GM19468 (cell line): ENCODE measurements around the gene CYP2C18.
"Not testable (repeated sequence)": the region's sequence is repeated elsewhere in the genome, so short reads cannot be mapped to it uniquely, and the experiment has no call there.

Experiments used
- ATAC-seq: cut with Tn5 transposase; IDR thresholded peaks from one replicate; pipeline ENCODE4 v1.9.1; 2021; ENCODE audit warnings: mild to moderate bottlenecking, moderate library complexity, moderate number of reproducible peaks; ENCODE audit not compliant: unreplicated experiment; ENCODE audit errors: extremely low read depth

CYP2C18 gene

DNA sequence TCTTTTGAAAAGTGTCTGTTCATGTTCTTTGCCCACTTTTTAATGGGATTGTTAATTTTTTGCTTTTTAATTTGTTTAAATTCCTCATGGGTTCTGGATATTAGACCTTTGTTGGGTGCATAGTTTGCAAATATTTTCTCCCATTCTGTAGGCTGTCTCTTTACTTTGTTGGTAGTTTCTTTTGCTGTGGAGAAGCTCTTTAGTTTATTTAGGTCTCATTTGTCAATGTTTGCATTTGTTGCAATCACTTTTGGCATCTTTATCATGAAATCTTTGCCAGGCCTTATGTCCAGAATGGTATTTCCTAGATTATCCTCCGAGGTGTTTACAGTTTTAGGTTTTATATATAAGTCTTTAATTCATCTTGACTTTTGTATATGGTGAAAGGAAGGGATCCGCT, 55.1 kb downstream of the CYP2C18 start:
- ATAC-seq = no peak

DNA sequence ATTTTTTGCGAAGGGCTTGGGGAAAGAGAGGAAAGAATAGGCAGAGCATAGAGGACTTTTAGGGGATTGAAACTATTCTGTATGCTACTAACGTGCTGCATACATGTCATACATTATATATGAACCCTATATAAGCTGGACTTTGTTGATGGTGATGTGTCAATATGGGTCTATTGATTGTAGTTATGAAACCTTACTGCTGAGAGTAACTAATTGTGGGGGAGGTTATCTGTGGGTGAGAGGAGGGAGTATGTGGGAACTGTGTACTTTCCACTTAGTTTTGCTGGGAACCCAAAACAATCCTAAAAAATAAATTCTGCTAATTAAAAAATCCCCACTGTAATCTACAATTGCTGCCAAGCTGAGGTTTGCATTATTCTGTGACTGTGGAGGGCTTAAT, 63.6 kb downstream of the CYP2C18 start:
- no peak for ATAC-seq

DNA sequence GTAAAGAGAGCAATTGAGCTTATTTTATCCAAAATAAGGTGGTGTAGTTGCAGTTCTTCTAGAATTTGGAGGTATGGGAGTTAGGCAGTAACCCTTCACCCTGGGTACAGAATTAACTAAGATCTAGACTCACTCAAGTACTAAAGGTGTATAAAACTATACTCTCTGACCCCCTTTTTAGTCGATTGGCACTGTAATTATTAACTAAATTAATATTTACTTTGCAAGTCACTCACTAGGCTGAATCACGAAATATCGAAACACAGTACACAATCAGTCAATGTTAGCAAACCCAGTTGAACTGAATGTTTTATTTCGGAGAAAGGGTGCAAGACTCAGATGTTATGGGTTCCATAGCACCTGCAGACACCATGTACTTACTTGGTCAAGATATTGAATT, 64.3 kb downstream of the CYP2C18 start:
- no peak for ATAC-seq

DNA sequence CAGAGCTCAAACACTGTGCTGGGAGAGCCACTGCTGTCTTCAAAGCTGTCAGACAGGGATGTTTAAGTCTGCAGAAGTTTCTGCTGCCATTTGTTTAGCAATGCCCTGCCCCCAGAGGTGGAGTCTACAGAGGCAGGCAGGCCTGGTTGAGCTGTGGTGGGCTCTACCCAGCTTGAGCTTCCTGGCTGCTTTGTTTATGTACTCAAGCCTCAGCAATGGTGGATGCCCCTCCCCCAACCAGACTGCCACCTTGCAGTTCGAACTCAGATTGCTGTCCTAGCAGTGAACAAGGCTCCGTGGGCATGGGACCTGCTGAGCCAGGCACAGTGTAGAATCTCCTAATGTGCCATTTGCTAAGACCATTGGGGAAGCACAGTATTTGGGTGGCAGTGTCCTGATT, 74.4 kb downstream of the CYP2C18 start:
- no peak for ATAC-seq

DNA sequence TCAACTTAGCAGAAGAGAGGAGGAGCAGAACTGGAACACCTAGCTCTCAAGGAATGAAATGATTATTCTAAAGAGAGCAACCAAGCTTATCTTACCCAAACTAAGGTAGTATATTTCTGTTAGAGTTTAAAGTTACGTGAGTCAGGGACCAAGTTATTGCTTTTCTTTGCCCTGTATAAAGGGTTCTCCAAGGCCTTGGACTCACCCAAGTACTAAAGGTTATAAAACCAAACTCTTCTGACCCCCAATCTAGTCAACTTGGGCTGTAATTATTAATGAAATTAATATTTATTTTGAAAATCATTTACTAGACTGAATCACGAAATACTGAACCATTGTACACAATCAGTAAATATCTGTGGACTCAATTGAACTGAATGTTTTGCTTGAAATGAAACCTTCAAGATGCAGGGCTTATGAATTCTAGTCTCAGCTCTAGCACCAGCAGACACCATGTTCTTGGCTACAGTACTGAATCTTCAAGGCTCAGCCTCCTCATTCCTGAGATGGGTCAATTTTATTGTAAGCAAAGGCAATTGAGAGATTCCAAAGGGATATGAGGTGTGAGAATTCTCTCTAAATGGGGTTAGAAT, 77.2 kb downstream of the CYP2C18 start:
- ATAC-seq = no peak

DNA sequence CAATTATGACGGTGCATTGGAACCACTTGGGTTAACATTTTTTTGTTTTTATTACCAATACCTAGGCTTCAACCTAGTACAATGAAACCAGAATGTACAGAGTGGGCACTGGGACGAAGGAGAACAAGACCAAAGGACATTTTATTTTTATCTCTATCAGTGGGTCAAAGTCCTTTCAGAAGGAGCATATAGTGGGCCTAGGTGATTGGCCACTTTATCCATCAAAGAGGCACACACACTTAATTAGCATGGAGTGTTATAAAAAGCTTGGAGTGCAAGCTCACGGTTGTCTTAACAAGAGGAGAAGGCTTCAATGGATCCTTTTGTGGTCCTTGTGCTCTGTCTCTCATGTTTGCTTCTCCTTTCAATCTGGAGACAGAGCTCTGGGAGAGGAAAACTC, 78.9 kb downstream of the CYP2C18 start, which contains the start of gene CYP2C19:
CYP2C19 (plus strand) TSS at position 289 of the 400 bp plus-strand sequence; CDS start at position 314, 25 bp downstream.
- no peak for ATAC-seq

DNA sequence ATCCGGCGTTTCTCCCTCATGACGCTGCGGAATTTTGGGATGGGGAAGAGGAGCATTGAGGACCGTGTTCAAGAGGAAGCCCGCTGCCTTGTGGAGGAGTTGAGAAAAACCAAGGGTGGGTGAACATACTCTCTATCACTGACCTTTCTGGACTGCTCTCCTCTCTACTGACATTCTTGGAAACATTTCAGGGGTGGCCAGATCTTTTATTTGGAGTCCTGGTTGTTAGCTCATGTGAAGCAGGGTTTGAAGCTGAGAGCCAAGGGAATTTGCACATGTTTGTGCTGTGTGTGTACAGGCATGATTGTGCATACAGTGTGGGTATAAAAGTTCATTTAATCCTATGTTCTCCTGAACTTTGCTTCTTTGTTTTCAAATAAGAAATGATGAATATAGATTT, 91.9 kb downstream of the CYP2C18 start:
- ATAC-seq = not testable (repeated sequence)

DNA sequence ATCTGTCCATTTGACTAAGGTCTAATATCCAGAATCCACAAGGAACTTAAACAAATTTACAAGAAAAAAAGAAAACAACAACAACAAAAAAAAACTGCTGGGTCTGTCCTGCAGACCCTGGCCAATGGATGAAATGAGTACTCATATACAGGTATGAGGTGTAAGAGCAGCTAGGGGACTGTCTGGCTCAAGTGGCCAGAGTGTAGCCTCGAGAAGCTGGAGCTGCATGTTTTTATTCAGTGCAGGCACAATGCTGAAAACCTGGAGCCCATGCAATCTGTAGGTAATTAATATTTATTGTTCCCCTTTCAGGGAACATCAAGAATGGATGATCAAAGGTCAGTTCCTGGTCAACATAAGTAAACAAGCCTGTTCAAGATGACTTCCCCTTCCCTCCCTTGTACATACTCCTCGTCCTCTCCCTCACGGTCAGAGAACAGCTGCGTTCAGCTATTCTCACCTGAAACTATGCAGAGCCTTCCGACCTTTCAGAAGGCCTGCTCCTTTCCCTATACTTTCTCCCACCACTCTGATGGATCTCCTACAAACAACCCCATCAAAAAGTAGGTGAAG, 94.4 kb downstream of the CYP2C18 start:
- no peak for ATAC-seq

DNA sequence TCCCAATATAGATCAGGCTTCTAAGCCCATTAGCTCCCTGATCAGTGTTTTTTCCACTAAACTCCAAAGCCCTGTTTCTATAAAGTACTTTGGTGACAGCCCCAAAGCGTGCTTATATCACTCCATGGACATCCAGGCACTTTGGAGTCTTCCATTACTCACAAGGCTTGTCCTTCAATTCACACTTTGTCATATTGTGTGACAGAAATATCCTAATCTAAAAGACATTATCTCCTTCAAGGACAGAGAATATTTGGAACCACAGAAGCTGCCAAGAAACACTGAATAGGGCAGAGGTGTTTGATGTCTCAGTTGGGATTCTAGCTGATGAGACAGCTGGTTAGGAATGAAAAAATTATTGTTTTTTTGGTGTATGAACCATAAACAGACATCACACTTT, 97.3 kb downstream of the CYP2C18 start:
- ATAC-seq = no peak

DNA sequence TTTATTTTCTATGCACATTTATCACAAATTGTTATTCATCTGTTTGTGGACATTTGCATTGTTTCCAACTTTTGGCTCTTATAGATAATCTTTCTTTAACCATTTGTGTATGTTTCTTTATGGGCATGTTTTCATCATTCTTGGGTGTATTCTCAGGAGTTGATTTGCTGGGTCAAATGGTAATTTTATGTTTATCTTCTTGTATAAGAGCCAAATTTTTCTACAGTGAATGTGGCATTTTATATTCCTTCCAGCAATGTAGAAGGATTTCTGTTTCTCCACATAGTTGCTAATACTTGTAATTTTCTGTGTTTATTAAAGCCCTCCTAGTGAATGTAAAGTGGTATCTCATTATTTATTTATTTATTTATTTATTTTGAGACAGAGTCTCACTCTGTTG, 100.7 kb downstream of the CYP2C18 start:
- no peak for ATAC-seq

DNA sequence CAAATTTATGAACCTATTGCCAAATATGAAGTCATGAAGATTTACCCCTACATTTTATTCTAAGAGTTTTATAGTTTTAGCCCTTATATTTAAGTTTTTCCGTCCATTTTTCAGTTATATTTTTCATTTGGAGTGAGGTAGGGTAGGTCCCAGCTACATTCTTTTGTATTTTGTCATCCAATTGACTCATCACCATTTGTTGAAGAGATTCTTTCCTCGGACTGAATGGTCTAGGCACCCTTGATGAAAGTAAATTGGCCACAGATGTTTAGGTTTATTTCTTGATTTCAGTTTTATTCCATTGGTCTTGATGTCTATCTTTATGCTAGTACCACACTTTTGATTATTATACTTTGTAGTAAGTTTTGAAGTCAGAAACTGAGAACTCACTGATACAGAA, 101.7 kb downstream of the CYP2C18 start:
- no peak for ATAC-seq
